Epithelial cell of umbilical artery (primary cell): ENCODE measurements around the gene TMEM187. TPM values are rescaled to one million over a fixed set of nuclear protein-coding genes. Genes with fewer than 3 reads are reported as not detected.

Experiments used
- total RNA-seq: library from RNA; depleted of rRNA; stranded (reverse); fragments of >200 nt; gene quantifications from 2 replicates; pipeline ENCODE4 v1.2.3, GENCODE V29; 2014

TMEM187 gene, protein sequence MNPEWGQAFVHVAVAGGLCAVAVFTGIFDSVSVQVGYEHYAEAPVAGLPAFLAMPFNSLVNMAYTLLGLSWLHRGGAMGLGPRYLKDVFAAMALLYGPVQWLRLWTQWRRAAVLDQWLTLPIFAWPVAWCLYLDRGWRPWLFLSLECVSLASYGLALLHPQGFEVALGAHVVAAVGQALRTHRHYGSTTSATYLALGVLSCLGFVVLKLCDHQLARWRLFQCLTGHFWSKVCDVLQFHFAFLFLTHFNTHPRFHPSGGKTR
- 5.0 and 5.2 TPM in 2 replicates for total RNA-seq

DNA sequence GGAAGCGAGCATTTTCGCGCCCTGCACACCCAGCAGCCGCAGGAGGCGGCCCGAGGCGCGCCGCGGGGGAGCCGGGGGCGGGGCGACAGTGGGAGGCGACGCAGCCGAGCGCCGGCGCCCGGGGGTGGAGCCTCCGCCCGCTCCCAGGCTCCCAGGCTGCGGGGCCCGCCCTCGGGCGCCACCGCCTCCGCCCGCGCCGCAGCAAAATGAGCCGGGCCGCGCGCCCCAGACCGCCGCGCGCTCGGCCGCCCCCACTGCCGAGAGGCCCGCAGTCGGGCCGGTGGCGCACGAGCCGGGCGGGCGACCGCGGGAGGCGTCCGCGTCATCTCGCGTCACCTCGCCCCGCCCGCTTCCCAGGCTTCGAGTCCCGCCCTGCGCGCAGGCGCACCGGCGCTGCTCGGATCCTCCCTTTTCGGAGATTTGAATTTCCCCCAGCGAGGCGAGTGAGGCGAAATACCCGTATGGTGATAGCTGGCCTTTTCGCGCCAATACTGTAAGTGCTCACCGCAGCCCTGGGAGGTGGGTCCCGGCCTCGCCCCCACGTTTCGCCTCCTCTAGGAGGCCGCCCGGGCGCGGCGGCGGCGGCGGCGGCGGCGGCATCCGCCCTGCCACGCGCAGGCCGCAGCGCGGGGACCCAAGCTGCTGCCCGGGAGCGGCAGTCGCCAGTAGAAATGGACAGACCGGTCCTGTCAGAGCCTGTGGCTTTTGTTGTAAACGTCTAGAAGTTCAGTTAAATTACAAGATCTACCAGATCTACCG, at the start of gene TMEM187:
Gene TMEM187, plus strand, starts transcription at position 387 of the 759 bp plus-strand sequence. CDS start 9,309 bp downstream, outside the sequence.

DNA sequence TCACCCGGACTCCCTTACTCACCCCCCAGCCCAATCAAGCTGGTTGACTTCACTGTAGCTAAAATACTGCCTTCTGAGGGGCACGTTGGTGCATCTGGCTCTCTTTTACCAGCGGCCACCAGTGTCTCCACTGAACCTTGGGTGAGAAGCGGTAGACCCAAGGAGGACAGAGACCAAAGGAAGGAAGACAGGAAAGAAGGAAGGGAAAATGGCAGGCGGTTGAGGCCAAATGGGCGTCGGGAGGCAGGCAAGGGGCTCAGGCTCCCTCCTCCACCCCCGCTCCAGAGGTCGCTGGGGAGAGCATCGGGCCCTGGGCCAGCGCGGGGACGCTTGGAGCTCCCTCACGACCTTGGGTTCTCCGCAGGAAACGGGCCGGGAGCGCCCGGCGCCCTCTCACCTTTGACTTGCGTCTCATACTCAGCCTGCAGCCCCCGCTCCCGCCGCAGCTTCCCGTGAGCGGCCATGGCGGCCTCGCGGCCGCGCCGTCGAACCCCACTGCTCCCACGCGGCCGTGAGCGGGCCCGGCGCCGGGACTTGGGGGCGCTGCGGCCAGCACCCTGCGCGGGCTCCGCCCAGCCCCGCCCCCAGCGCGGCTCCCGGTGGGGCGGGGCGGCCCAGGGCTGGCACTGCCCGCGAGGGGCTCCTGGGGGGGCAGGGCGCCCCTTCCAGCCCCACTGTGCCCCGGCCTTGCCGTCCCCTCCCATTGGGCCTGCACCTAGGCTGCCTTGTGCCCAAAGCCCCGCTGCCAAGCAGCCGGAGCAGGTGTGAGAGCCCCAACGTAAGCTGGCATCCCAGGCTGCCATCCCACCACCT, 46.6 kb upstream of the TMEM187 start, which contains the start of gene ARHGAP4:
Gene ARHGAP4, minus strand, starts transcription at position 526 of the 813 bp plus-strand sequence. Its CDS starts 62 bp downstream, at position 464.

GRCh38 chrX:153934762-153935325, 37.7 kb upstream of the TMEM187 start, which contains the start of gene NAA10:
Gene NAA10, minus strand, starts transcription at chrX:153935037. Its CDS starts 133 bp downstream, at chrX:153934904.

DNA sequence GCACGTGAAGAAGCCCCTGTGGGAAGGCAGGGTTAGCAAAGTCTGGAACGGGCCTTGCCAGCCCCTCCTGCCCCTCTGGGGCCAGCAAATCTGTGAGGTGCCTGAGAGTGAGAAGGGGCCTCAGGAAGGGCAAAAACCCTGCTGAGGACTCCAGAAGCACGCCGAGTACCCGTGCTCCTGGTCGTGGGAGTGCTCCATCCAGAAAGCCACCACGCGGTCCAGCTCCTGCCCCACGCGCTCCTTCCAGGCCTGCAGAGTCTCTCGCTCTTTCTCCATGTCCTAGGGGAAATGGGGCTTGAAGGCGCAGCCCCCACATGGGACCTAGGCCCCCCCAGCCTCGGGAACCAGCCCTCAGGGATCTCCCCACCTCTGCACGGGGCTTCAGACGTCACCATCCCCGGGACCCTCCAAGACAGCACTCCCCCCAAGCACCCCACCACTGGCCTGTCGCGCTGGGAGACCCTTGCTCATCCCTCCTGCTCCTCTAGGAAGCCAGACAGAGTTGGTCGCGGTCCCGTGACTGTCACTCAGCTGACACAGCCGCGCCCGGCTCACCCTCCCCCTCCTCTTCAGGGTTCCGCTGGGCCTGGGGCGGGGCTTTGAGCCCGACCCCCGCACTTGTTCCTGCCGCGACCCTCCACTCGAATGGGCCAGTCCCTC, 28.3 kb upstream of the TMEM187 start, which contains the start of gene RENBP:
Gene RENBP, minus strand, starts transcription at position 504 of the 660 bp plus-strand sequence. Its CDS starts 33 bp downstream, at position 471.

GRCh38 chrX:153971450-153972367, 845 bp upstream of the TMEM187 start, which contains the start of gene HCFC1:
Gene HCFC1, minus strand, starts transcription at chrX:153971818. Its CDS starts 978 bp downstream, at chrX:153970840.

DNA sequence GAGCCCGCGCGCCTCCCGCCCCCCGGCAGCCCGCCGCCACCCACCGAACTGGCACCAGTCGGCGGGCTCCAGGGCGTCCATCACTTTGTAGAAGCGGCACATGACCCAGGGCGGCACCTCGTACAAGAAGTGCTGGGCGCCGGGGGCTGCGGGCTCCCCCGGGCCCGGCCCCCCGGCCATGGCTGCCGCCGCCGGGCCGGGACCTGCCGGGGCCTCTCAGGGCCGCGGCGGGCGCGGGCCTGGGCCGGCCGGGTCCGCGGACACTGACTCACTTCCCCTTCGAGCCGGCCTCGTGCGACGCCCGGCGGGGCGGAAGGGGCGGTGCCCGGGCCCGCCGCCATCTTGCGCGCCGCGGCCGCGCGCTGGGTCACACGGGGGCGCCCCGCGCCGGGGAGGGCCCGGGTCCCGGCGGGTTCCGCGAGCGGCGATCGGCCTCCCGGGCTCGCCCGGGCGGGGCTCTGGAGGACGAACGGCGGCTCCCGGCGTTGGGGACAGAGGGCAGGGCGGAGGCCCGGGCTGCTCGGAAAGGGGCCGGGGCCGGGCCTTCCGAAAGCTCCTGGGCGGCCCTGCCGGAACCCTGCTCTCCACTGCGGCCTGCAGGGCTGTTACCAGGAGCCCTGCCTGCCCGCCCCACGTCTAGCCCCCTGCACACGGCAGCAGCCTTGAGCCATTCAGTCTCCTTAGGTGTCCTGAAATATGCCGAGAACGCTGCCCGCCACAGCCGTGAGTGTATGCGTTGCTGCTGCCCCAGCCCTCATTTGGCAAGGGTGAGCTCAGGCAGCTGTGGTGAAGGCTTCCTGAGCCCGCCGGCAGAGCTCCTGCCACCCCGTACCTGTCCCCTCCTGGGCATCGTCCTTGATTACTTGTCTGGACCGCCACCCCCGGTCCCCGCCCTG, 47.3 kb downstream of the TMEM187 start, which contains the start of gene IRAK1:
Gene IRAK1, minus strand, starts transcription at position 270 of the 896 bp plus-strand sequence. Its CDS starts 90 bp downstream, at position 180.

Other genes with a start within 250 kb of the TMEM187 start
- gene BCAP31, start 248.4 kb upstream of the TMEM187 start, total RNA-seq = 331 and 335 TPM in 2 replicates
- gene ABCD1, start 247.9 kb upstream of the TMEM187 start, total RNA-seq = 10.7 and 10.9 TPM in 2 replicates
- 0.91 and 1.3 TPM in 2 replicates for gene PLXNB3, start 208.5 kb upstream of the TMEM187 start, total RNA-seq
- gene SRPK3, start 191.7 kb upstream of the TMEM187 start, total RNA-seq = 0.32 TPM in 1 of 2 replicates, not detected in the other
- 41.9 and 43.8 TPM in 2 replicates for gene IDH3G, start 178.4 kb upstream of the TMEM187 start, total RNA-seq
- 81.6 and 172 TPM in 2 replicates for gene SSR4, start 178.1 kb upstream of the TMEM187 start, total RNA-seq
- gene PDZD4, start 142.2 kb upstream of the TMEM187 start, total RNA-seq = 0.32 TPM in 1 of 2 replicates, not detected in the other
- not detected in 2 replicates for gene L1CAM, start 86.6 kb upstream of the TMEM187 start, total RNA-seq
- gene AVPR2, start 68.1 kb upstream of the TMEM187 start, total RNA-seq = 0.46 TPM in 1 of 2 replicates, not detected in the other
- 72.1 and 92.9 TPM in 2 replicates for gene ARHGAP4, start 46.5 kb upstream of the TMEM187 start, total RNA-seq
- gene NAA10, start 37.7 kb upstream of the TMEM187 start, total RNA-seq = 89.0 and 130 TPM in 2 replicates
- gene RENBP, start 28.1 kb upstream of the TMEM187 start, total RNA-seq = 1.9 and 7.9 TPM in 2 replicates
- 12.2 and 14.9 TPM in 2 replicates for gene HCFC1, start 936 bp upstream of the TMEM187 start, total RNA-seq
- gene IRAK1, start 47.1 kb downstream of the TMEM187 start, total RNA-seq = 43.9 and 61.7 TPM in 2 replicates
- 19.8 and 21.0 TPM in 2 replicates for gene MECP2, start 125.0 kb downstream of the TMEM187 start, total RNA-seq
- gene OPN1LW, start 171.5 kb downstream of the TMEM187 start, total RNA-seq = not detected in 2 replicates
- not detected in 2 replicates for gene OPN1MW, start 209.8 kb downstream of the TMEM187 start, total RNA-seq
- gene OPN1MW2, start 247.0 kb downstream of the TMEM187 start, total RNA-seq = not detected in 2 replicates